Measurements from ENCODE around the gene RPS6KC1.

The RPS6KC1 gene

GRCh38 chr1:213242883-213243282 lies 191.8 kb downstream of the RPS6KC1 start:
- ChIA-PET CTCF (interaction anchor here (1.1 to 2.6 kb wide), 3 partner anchors 13 to 884 kb away, joined by 3 to 9 read pairs (median 5); no protein-coding TSS in a partner anchor), POLR2A (no interaction called here)
- TF ChIP-seq CTCF (IDR thresholded peaks at IDR 0.05; ENCODE audit: control extremely low read depth, extremely low read depth, low read depth, missing control alignments), result no peak
- no peak for DNase-seq (ENCODE audit: extremely low spot score)

GRCh38 chr1:213244664-213245091 lies 193.6 kb downstream of the RPS6KC1 start:
- POLR2A ChIA-PET, result no interaction called here
- peak; percentile 63 for TF ChIP-seq CTCF (IDR thresholded peaks at IDR 0.05; ENCODE audit: control extremely low read depth, extremely low read depth, low read depth, missing control alignments)
- CTCF ChIA-PET, result interaction anchor here (0.7 to 1.9 kb wide), 9 partner anchors 9 to 1087 kb away, joined by 3 to 6 read pairs (median 3); no protein-coding TSS in a partner anchor
- peak; percentile 25 for DNase-seq (ENCODE audit: extremely low spot score)

- DNase-seq (ENCODE audit: extremely low spot score), result no peak
- ChIA-PET POLR2A (no interaction called here), CTCF (interaction anchor here (0.7 to 1.9 kb wide), 9 partner anchors 8 to 1087 kb away, joined by 3 to 6 read pairs (median 3); no protein-coding TSS in a partner anchor)
- no peak for TF ChIP-seq CTCF (IDR thresholded peaks at IDR 0.05; ENCODE audit: control extremely low read depth, extremely low read depth, low read depth, missing control alignments)
Measured at GRCh38 chr1:213245260-213245910, 194.3 kb downstream of the RPS6KC1 start.

GRCh38 chr1:213247038-213247437 lies 196.0 kb downstream of the RPS6KC1 start:
- TF ChIP-seq CTCF (IDR thresholded peaks at IDR 0.05; ENCODE audit: control extremely low read depth, extremely low read depth, low read depth, missing control alignments), result no peak
- CTCF ChIA-PET, result interaction anchor here (2.1 kb wide), 1 partner anchor 10 kb away, joined by 5 read pairs; no protein-coding TSS in a partner anchor
- POLR2A ChIA-PET, result no interaction called here

GRCh38 chr1:213249395-213249794 lies 198.4 kb downstream of the RPS6KC1 start:
- no peak for DNase-seq (ENCODE audit: extremely low spot score)
- CTCF ChIA-PET, result interaction anchor here (1.2 to 2.5 kb wide), 4 partner anchors 8 to 121 kb away, joined by 3 to 9 read pairs (median 4); no protein-coding TSS in a partner anchor
- TF ChIP-seq CTCF (IDR thresholded peaks at IDR 0.05; ENCODE audit: control extremely low read depth, extremely low read depth, low read depth, missing control alignments), result no peak

More at GRCh38 chr1:213247038-213247437, 196.0 kb downstream of the RPS6KC1 start:
- no peak for DNase-seq (ENCODE audit: extremely low spot score)

GRCh38 chr1:213250041-213250440 lies 199.0 kb downstream of the RPS6KC1 start:
- TF ChIP-seq CTCF (IDR thresholded peaks at IDR 0.05; ENCODE audit: control extremely low read depth, extremely low read depth, low read depth, missing control alignments), result no peak
- POLR2A ChIA-PET, result no interaction called here
- CTCF ChIA-PET, result interaction anchor here (1.2 to 2.5 kb wide), 4 partner anchors 8 to 122 kb away, joined by 3 to 9 read pairs (median 4); no protein-coding TSS in a partner anchor
- DNase-seq (ENCODE audit: extremely low spot score), result no peak

More at GRCh38 chr1:213249395-213249794, 198.4 kb downstream of the RPS6KC1 start:
- POLR2A ChIA-PET, result no interaction called here
